Heart left ventricle (tissue), 13 donors: ENCODE data around the gene ZBTB18.

Experiments
- CTCF ChIP-seq, 12 donors: fragments of 200-600 bp; sonication (generic) in 4 of 12; IDR thresholded peaks; one replicate each; pipeline versions ENCODE4 v1.5.0 to v1.8.0; 2018 to 2022; ENCODE audit warnings: antibody characterized with exemption in 12 of 12, mild to moderate bottlenecking in 5 of 12
- POLR2A ChIP-seq, 2 donors: fragments of 450-650 bp; IDR thresholded peaks; one replicate each; pipeline ENCODE4 v1.6.1; 2017; ENCODE audit warnings: antibody characterized with exemption in 2 of 2, mild to moderate bottlenecking in 2 of 2, moderate library complexity in 2 of 2
- donor health status: ischemic (EF 13 %, LVEDD 7.1; RV severe dilation, severe dysfunction).
- donor health status: DM: no; HTN: yes; CAD: no.
- donor health status: DM: no; HTN: no; CAD: no.
- donor health status: ischemic (EF 25% LVEDD 6.9; RV normal size, moderate dysfunction).
- donor health status: ischemic (EF 25% LVEDD 5.7; RV mildly dilated, moderate dysfunction).
- donor health status: ischemic (EF 35%, LVEDD 5.7; RV mildly dilated, moderate dysfunction).
- donor health status: nonischemic (EF 11% LVEDD 7.7; RV severe dilation, severe dysfunction).
- donor health status: DM: yes; HTN: yes; CAD: no.
- donor health status: PGD.
- donor health status: ischemic (EF 29% LVEDD 5.4; RV normal size, mild dysfunction).
- donor health status: nonischemic (EF 23%, LVEDD 6.1; RV moderate dilation, normal function).

DNA sequence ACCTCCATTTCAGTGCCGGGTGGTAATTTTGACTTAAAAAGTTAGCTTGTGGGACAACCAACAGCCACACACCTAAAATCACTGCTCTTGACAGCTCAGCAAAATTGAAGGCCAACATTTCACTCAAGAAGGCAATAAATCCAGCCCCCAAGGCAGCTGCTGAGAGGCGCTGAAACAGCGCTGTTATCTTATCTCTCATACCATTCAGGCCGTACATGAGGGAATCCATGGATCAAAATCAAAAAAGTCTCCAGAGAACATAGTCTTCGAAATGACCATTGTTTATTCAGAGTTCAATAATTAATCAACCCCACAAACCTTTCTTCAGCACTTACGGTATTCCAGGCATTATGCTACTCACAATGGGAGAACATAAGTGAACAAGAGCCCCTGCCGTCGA, 38.5 kb downstream of the ZBTB18 start:
- TF ChIP-seq CTCF (IDR thresholded peaks at IDR 0.05) (no peak), POLR2A (IDR thresholded peaks at IDR 0.05) (no peak)
